ENCODE measurements around the gene USP10. TPM values are rescaled to one million over a fixed set of nuclear protein-coding genes. Genes with fewer than 3 reads are reported as not detected.

The USP10 gene
- total RNA-seq = 33.8 TPM

GRCh38 chr16:84699712-84700445, at the start of gene USP10:
Gene USP10 (plus strand): TSS chr16:84700000. CDS start chr16:84700091, 91 bp downstream.
- ATAC-seq = peak; percentile 90
- peak; percentile 82 for DNase-seq (ENCODE audit: low spot score)

DNA sequence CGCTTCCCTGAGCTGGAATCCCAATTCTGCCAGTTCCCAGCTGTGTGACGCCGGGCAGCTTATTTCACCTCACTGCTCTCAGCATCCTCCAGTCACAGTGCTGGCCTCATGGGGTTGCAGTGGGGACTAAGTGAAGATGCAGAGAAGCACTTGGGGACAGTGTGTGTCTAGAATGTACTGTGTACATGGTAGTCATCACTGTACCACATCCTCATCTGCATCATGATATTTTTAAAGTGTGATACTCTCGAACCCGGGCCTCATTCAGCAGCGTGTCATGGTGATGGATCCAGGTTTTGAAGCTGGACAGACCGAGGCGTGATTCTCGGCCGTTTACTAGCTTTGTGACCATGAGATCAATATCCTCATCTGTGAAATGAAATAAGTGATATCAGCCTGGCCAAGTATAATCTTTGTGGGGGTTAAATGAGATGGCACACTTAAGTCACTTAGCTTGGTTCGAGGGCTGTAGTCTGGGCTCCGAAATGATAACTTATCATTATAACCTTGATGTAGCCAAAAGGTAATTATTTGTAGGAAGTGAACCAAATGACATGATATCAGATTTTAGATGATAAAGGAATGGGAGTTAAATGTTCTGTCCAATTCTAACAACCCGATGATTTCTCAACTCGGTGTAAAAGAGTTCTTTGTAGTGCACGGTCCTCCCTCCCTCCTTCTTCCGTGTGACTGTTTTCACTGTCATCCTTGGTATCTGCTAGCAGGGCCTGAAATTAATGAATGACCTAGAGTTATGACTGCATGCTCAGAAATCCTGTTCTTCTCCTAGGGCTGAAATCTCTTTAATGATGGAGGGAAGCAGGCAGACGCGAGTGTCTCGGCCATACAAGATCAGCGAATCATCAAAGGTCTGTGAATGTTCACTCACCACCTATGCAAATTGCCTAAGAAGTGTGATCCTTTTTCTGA, 49.5 kb upstream of the USP10 start:
- DNase-seq (ENCODE audit: low spot score) (no peak), ATAC-seq (no peak)

- ATAC-seq (no peak), DNase-seq (ENCODE audit: low spot score) (no peak)
Observed at GRCh38 chr16:84652566-84652965, 47.2 kb upstream of the USP10 start.

DNA sequence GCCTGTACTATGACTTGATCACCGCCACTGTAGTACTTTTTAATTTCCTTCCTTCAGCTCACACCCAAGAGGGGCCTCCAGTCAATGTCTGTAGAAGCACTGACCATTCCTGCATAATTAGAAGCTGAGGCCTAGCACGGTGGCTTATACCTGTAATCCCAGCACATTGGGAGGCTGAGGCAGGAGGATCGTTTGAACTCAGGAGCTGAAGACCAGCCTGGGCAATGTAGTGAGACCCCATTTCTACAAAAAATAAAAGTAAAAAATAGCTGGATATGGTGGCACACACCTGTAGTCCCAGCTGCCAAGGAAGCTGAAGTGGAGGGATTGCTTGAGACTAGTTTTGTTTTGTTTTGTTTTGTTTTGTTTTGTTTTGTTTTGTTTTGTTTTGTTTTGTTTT, 45.6 kb upstream of the USP10 start:
- no peak for DNase-seq (ENCODE audit: low spot score)

DNA sequence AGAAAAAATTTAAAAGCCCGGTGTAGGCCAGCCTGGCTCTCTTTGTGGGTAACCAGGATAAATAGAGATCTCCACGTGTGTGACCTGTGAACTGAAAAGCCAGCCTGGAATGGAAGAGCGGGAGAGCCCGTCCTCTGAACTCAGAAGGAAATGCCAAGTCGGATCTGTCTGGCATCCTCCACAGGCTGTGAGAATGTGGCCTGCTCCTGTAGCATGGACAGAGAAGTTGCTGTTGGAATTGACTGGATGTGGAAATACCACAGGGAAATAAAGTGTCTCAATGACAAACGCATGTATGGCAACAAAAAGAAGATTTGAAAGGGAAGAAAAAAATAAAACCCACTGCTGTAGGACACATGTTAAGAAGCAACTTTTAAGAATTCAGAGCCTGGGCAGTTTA, 44.8 kb upstream of the USP10 start:
- ATAC-seq (no peak), DNase-seq (ENCODE audit: low spot score) (no peak)

More for the DNA sequence above, 45.6 kb upstream of the USP10 start:
- no peak for ATAC-seq

GRCh38 chr16:84656649-84657048, 43.2 kb upstream of the USP10 start:
- no peak for DNase-seq (ENCODE audit: low spot score)

GRCh38 chr16:84657229-84657837, 42.5 kb upstream of the USP10 start:
- ATAC-seq (no peak), DNase-seq (ENCODE audit: low spot score) (no peak)

More at GRCh38 chr16:84656649-84657048, 43.2 kb upstream of the USP10 start:
- ATAC-seq = no peak

- peak; percentile 68 for DNase-seq (ENCODE audit: low spot score)
- peak; percentile 85 for ATAC-seq
Observed at GRCh38 chr16:84658690-84659089, 41.1 kb upstream of the USP10 start.

- ATAC-seq (no peak), DNase-seq (ENCODE audit: low spot score) (no peak)
Observed at GRCh38 chr16:84659656-84660300, 40.0 kb upstream of the USP10 start.

DNA sequence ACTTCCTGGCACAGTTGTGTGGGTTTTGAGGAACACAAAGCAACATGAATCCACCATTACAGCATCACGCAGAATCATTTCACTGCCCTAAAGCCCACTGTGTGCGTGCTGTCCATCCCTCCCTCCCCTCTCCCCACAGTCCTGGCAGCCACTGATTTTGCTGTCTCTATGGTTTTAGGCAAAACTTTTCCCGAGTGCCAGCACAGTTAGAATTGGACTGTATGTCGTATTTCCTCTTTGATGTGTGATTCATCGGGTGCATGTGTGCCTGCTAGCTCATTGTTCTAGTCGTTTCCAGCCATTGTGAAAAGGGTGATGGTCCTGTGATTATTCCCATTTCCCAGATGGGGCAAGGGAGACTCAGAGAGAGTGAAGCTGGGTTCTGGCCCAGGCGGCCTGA, 38.8 kb upstream of the USP10 start:
- ATAC-seq = no peak
- no peak for DNase-seq (ENCODE audit: low spot score)

DNA sequence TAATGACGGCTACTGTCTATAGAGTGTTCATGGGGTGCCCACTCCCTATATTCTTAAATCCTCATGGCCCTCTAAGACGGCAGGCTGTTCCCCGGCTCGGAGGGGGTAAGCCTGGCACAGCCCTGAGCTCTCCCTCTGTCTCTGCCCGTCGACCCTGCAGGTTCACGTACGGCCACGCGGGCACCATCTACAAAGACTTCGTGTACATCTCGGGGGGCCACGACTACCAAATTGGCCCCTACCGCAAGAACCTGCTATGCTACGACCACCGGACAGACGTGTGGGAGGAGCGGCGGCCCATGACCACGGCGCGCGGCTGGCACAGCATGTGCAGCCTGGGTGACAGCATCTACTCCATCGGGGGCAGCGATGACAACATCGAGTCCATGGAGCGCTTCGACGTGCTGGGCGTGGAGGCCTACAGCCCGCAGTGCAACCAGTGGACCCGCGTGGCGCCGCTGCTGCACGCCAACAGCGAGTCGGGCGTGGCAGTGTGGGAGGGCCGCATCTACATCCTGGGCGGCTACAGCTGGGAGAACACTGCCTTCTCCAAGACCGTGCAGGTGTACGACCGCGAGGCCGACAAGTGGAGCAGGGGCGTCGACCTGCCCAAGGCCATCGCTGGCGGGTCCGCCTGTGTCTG, 38.3 kb upstream of the USP10 start:
- ATAC-seq = no peak
- no peak for DNase-seq (ENCODE audit: low spot score)

GRCh38 chr16:84662471-84662870, 37.3 kb upstream of the USP10 start:
- no peak for ATAC-seq
- DNase-seq (ENCODE audit: low spot score) = no peak

GRCh38 chr16:84663433-84664101, 36.2 kb upstream of the USP10 start:
- ATAC-seq (no peak), DNase-seq (ENCODE audit: low spot score) (no peak)

GRCh38 chr16:84665359-84665758, 34.4 kb upstream of the USP10 start:
- no peak for ATAC-seq
- no peak for DNase-seq (ENCODE audit: low spot score)

- no peak for DNase-seq (ENCODE audit: low spot score)
- no peak for ATAC-seq
Observed at GRCh38 chr16:84665843-84666242, 34.0 kb upstream of the USP10 start.

GRCh38 chr16:84667600-84668309, 32.0 kb upstream of the USP10 start:
- DNase-seq (ENCODE audit: low spot score) = no peak

DNA sequence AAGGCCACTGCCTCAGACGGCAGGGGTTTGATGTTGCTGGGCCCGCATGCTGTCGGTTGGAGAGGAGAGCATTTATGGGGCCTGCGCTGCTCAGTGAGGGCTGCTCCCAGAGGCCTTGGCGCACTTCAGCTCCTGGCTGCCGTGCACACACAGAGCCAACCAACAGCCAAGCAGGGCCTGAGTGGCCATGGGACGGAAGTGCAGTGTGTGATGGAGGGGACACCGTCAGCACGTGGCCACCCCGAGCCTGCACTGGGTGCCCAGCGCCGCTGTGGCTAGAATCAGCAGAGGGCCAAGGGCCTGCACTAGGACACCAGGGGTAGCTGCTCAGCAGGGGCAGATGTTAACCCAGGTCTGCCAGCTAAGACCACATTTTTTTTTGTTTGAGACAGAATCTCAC, 29.7 kb upstream of the USP10 start:
- no peak for DNase-seq (ENCODE audit: low spot score)

More at GRCh38 chr16:84667600-84668309, 32.0 kb upstream of the USP10 start:
- no peak for ATAC-seq

GRCh38 chr16:84672276-84673202, 27.3 kb upstream of the USP10 start:
- ATAC-seq (peak; percentile 98), DNase-seq (ENCODE audit: low spot score) (peak; percentile 78)

More for the DNA sequence above, 29.7 kb upstream of the USP10 start:
- ATAC-seq = no peak

Measured in left lobe of liver (tissue), 2 donors.